ENCODE results near the gene ZC3H11A. TPM values are rescaled to one million over a fixed set of nuclear protein-coding genes. Genes with fewer than 3 reads are reported as not detected.

ZC3H11A gene
- total RNA-seq, 4 donors from 2014 or later, result 38.5 to 120 (median 99.0) TPM

- intact Hi-C loops (cut with DNase I; ENCODE audit: low total_unique reads), result no loop called here
- WGBS, 2 donors (ENCODE audit: low coverage in 1 of 2), result 70 to 80% methylated on average over 2 to 3 of the region's 3 CpGs
Measured at GRCh38 chr1:203777596-203777995, 17.8 kb upstream of the ZC3H11A start.

GRCh38 chr1:203778146-203778545, 17.3 kb upstream of the ZC3H11A start:
- Histone ChIP-seq H3K4me1 (no peaks in the 10 kb centered on the region), H3K36me3 (no peaks in the 10 kb centered on the region), H3K27me3 (no peaks in the 10 kb centered on the region), H3K9me3 (no peaks in the 10 kb centered on the region), H3K4me3 (no peak overlapping the region), H3K27ac (no peak overlapping the region)
- in situ Hi-C loops (cut with MboI; ENCODE audit: low pct_ligation_motif_present in 1 of 4, low pct_unique_long_range_greater_than_20kb in 1 of 4, low sequenced_read_pairs in 3 of 4) (no loop called here), intact Hi-C loops (cut with DNase I; ENCODE audit: low total_unique reads) (no loop called here)
- 67 to 84% methylated on average over 1 to 3 of the region's 3 CpGs for WGBS, 2 donors (ENCODE audit: low coverage in 1 of 2)
- TF ChIP-seq, protein P1, sequence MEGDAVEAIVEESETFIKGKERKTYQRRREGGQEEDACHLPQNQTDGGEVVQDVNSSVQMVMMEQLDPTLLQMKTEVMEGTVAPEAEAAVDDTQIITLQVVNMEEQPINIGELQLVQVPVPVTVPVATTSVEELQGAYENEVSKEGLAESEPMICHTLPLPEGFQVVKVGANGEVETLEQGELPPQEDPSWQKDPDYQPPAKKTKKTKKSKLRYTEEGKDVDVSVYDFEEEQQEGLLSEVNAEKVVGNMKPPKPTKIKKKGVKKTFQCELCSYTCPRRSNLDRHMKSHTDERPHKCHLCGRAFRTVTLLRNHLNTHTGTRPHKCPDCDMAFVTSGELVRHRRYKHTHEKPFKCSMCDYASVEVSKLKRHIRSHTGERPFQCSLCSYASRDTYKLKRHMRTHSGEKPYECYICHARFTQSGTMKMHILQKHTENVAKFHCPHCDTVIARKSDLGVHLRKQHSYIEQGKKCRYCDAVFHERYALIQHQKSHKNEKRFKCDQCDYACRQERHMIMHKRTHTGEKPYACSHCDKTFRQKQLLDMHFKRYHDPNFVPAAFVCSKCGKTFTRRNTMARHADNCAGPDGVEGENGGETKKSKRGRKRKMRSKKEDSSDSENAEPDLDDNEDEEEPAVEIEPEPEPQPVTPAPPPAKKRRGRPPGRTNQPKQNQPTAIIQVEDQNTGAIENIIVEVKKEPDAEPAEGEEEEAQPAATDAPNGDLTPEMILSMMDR (IDR thresholded peaks at IDR 0.05), result no peak
- no peak for TF ChIP-seq EP300 (IDR thresholded peaks at IDR 0.05; ENCODE audit: low read depth)
- TF ChIP-seq POLR2AphosphoS5 (IDR thresholded peaks at IDR 0.05), result no peak
- no peak for TF ChIP-seq POLR2A (IDR thresholded peaks at IDR 0.05)
- no peak for DNase-seq

More at GRCh38 chr1:203777596-203777995, 17.8 kb upstream of the ZC3H11A start:
- no peaks in the 10 kb centered on the region for H3K27me3 ChIP-seq
- no peaks in the 10 kb centered on the region for H3K36me3 ChIP-seq
- H3K27ac ChIP-seq, result no peak overlapping the region
- DNase-seq, result no peak
- H3K4me1 ChIP-seq, result no peaks in the 10 kb centered on the region
- in situ Hi-C loops (cut with MboI; ENCODE audit: low pct_ligation_motif_present in 1 of 4, low pct_unique_long_range_greater_than_20kb in 1 of 4, low sequenced_read_pairs in 3 of 4), result no loop called here
- no peak overlapping the region for H3K4me3 ChIP-seq
- H3K9me3 ChIP-seq, result no peaks in the 10 kb centered on the region
- no peak for TF ChIP-seq POLR2A (IDR thresholded peaks at IDR 0.05)
- no peak for TF ChIP-seq POLR2AphosphoS5 (IDR thresholded peaks at IDR 0.05)
- TF ChIP-seq EP300 (IDR thresholded peaks at IDR 0.05; ENCODE audit: low read depth), result no peak
- TF ChIP-seq, protein P1 (IDR thresholded peaks at IDR 0.05), result no peak

- Histone ChIP-seq H3K27me3 (no peaks in the 10 kb centered on the region), H3K9me3 (no peaks in the 10 kb centered on the region), H3K4me3 (no peak overlapping the region), H3K4me1 (no peaks in the 10 kb centered on the region), H3K27ac (no peak overlapping the region), H3K36me3 (no peaks in the 10 kb centered on the region)
- DNase-seq, result no peak
- intact Hi-C loops (cut with DNase I; ENCODE audit: low total_unique reads) (no loop called here), in situ Hi-C loops (cut with MboI; ENCODE audit: low pct_ligation_motif_present in 1 of 4, low pct_unique_long_range_greater_than_20kb in 1 of 4, low sequenced_read_pairs in 3 of 4) (no loop called here)
- 93 to 100% methylated on average over 4 of the region's 4 CpGs for WGBS, 2 donors (ENCODE audit: low coverage in 1 of 2)
- TF ChIP-seq, protein P1 (IDR thresholded peaks at IDR 0.05), result no peak
- TF ChIP-seq EP300 (IDR thresholded peaks at IDR 0.05; ENCODE audit: low read depth), result no peak
- TF ChIP-seq POLR2A (IDR thresholded peaks at IDR 0.05), result no peak
- no peak for TF ChIP-seq POLR2AphosphoS5 (IDR thresholded peaks at IDR 0.05)
Measured at GRCh38 chr1:203778789-203779188, 16.6 kb upstream of the ZC3H11A start.

- no peaks in the 10 kb centered on the region for H3K27me3 ChIP-seq
- 92 to 98% methylated on average over 7 of the region's 7 CpGs for WGBS, 2 donors (ENCODE audit: low coverage in 1 of 2)
- intact Hi-C loops (cut with DNase I; ENCODE audit: low total_unique reads), result no loop called here
- in situ Hi-C loops (cut with MboI; ENCODE audit: low pct_ligation_motif_present in 1 of 4, low pct_unique_long_range_greater_than_20kb in 1 of 4, low sequenced_read_pairs in 3 of 4), result no loop called here
- no peak for DNase-seq
- no peak overlapping the region for H3K4me3 ChIP-seq
- H3K9me3 ChIP-seq, result no peaks in the 10 kb centered on the region
- H3K36me3 ChIP-seq, result no peaks in the 10 kb centered on the region
- H3K27ac ChIP-seq, result no peak overlapping the region
- TF ChIP-seq EP300 (IDR thresholded peaks at IDR 0.05; ENCODE audit: low read depth) (no peak), POLR2AphosphoS5 (IDR thresholded peaks at IDR 0.05) (no peak), POLR2A (IDR thresholded peaks at IDR 0.05) (no peak)
- TF ChIP-seq, protein P1 (IDR thresholded peaks at IDR 0.05), result no peak
- no peaks in the 10 kb centered on the region for H3K4me1 ChIP-seq
Measured at GRCh38 chr1:203781962-203782361, 13.5 kb upstream of the ZC3H11A start.

Measured in transverse colon (tissue), 4 donors.